IPS-NIHi7 (cell line): ENCODE measurements around the gene SREBF1.

Experiments used
- DNase-seq: peaks from one replicate; pipeline ENCODE4 v3.0.0; 2012; ENCODE audit warnings: mixed read lengths; ENCODE audit errors: extremely low spot score

Gene SREBF1

GRCh38 chr17:17763136-17763535, 73.7 kb downstream of the SREBF1 start:
- no peak for DNase-seq

GRCh38 chr17:17762744-17763105, 74.1 kb downstream of the SREBF1 start:
- DNase-seq = no peak
